ENCODE results near the gene GRIK4. TPM values are rescaled to one million over a fixed set of nuclear protein-coding genes. Genes with fewer than 3 reads are reported as not detected.

The GRIK4 gene
- total and polyA plus RNA-seq, 2 of the 4 experiments (the other 2 are of a cell fraction): 0.18 to 0.38 TPM

GRCh38 chr11:120522021-120522420 lies 10.5 kb downstream of the GRIK4 start:
- H3K23ac ChIP-seq (ENCODE audit: low read depth, low read length): no peak overlapping the region
- no peak overlapping the region for H2AK9ac ChIP-seq (replicated peaks; ENCODE audit: low read depth, low read length, poor library complexity)
- in situ Hi-C loops (cut with MboI; ENCODE audit: low sequenced_read_pairs) (no loop called here), intact Hi-C loops (cut with micrococcal nuclease) (no loop called here), dilution Hi-C loops (cut with HindIII; ENCODE audit: low sequenced_read_pairs, unreplicated experiment) (no loop called here)
- no peak for DNase-seq
- no peaks in the 10 kb centered on the region for H4K20me1 ChIP-seq (ENCODE audit: insufficient read depth, low read length)
- H3K4me1 ChIP-seq (ENCODE audit: control insufficient read depth, insufficient read depth, low read length): peaks cover 6% of the 10 kb centered on the region; the same call in 1 of the 2 replicates
- no peak for ATAC-seq (ENCODE audit: low read depth)
- peaks cover 2% of the 10 kb centered on the region; the same call in 1 of the 2 replicates for H3K27me3 ChIP-seq (ENCODE audit: control insufficient read depth, insufficient read depth, low read length)
- no peak overlapping the region for H4K5ac ChIP-seq (ENCODE audit: low read depth, low read length)
- H3K36me3 ChIP-seq (ENCODE audit: control insufficient read depth, insufficient read depth, low read length): no peaks in the 10 kb centered on the region
- H2BK20ac ChIP-seq (ENCODE audit: low read depth, low read length): no peak overlapping the region
- no peak for TF ChIP-seq MAZ (IDR thresholded peaks at IDR 0.05; ENCODE audit: borderline replicate concordance, low read depth, low read length)
- no peak for TF ChIP-seq MAFK (IDR thresholded peaks at IDR 0.05; ENCODE audit: low read depth, low read length)
- TF ChIP-seq RAD21 (IDR thresholded peaks at IDR 0.05; ENCODE audit: low read length): no peak
- no peak for TF ChIP-seq CEBPB (IDR thresholded peaks at IDR 0.05; ENCODE audit: low read depth, low read length)
- no peak for TF ChIP-seq CHD1 (IDR thresholded peaks at IDR 0.05; ENCODE audit: low read depth, low read length)
- TF ChIP-seq NFE2L2 (IDR thresholded peaks at IDR 0.05; ENCODE audit: low read depth, low read length): no peak
- TF ChIP-seq POLR2A (IDR thresholded peaks at IDR 0.05; ENCODE audit: low read depth, low read length): no peak
- no peak for TF ChIP-seq SMC3 (IDR thresholded peaks at IDR 0.05; ENCODE audit: low read depth, low read length)
- no peak for TF ChIP-seq RCOR1 (IDR thresholded peaks at IDR 0.05; ENCODE audit: insufficient replicate concordance, low read length)
- H3K4ac ChIP-seq (ENCODE audit: low read depth, low read length): no peak overlapping the region
- no TSS peak for BruUV-seq (replicated peaks)
- ChIA-PET CTCF (interaction anchor here (0.7 kb wide), 1 partner anchor 293 kb away, joined by 3 read pairs; no protein-coding TSS in a partner anchor), POLR2A (ENCODE audit: unreplicated experiment) (no interaction called here)
- H2BK120ac ChIP-seq (ENCODE audit: low read depth, low read length): no peak overlapping the region
- no peak overlapping the region for H3K18ac ChIP-seq (ENCODE audit: low read depth, low read length)
- no peak overlapping the region for H3K56ac ChIP-seq (ENCODE audit: extremely low read depth, insufficient read depth, low read length)
- no peaks in the 10 kb centered on the region for H3K79me1 ChIP-seq (ENCODE audit: low read depth in 1 of 2, low read length in 2 of 2)
- no peak overlapping the region for H4K8ac ChIP-seq (ENCODE audit: low read depth in 2 of 2, low read length in 2 of 2)
- H2AK5ac ChIP-seq (ENCODE audit: low read depth, low read length): no peak overlapping the region
- no peak overlapping the region for H3K9ac ChIP-seq (ENCODE audit: low read depth, low read length)
- H3K27ac ChIP-seq (ENCODE audit: insufficient read depth, low read length): no peak overlapping the region
- no peak overlapping the region for H4K91ac ChIP-seq (ENCODE audit: insufficient read depth, low read depth, low read length)
- H3K14ac ChIP-seq (replicated peaks; ENCODE audit: low read depth, low read length): no peak overlapping the region
- 88% methylated on average over 3 of the region's 11 CpGs; no CpG with 5 or more reads in 1 of the 2 experiments for WGBS, 2 experiments (ENCODE audit: extremely low coverage in 2 of 2, insufficient read length in 1 of 2)
- no peak overlapping the region for H2BK5ac ChIP-seq (ENCODE audit: low read depth, low read length, poor library complexity, severe bottlenecking)
- H3K4me3 ChIP-seq (ENCODE audit: insufficient read depth, low read depth, low read length): no peak overlapping the region
- H3K9me1 ChIP-seq (ENCODE audit: insufficient read depth, low read length): peaks cover 6% of the 10 kb centered on the region; the same call in 1 of the 2 replicates
- H2BK15ac ChIP-seq (ENCODE audit: low read depth, low read length): no peak overlapping the region
- no peaks in the 10 kb centered on the region for H3K9me3 ChIP-seq (ENCODE audit: control insufficient read depth, insufficient read depth, low read length)
- H3K4me2 ChIP-seq (ENCODE audit: low read depth, low read length): no peak overlapping the region
- H2AFZ ChIP-seq (replicated peaks; ENCODE audit: low read length, poor library complexity): no peak overlapping the region
